Epithelial cell of esophagus (primary cell): ENCODE results near the gene SNX10.

Experiments
- DNase-seq: peaks from one replicate; pipeline ENCODE4 v3.0.0; 2010; ENCODE audit warnings: low read depth
- H3K4me3 ChIP-seq: 2 replicates; pipeline ENCODE4 v1.5.1; 2011; ENCODE audit warnings: mild to moderate bottlenecking, low read length, control low read depth
- TF ChIP-seq, protein P1 (sequence below): IDR thresholded peaks from 2 replicates; pipeline ENCODE4 v1.5.1; 2011; ENCODE audit warnings: low read depth, mild to moderate bottlenecking, low read length, control low read depth, inconsistent platforms; ENCODE audit not compliant: insufficient read depth; ENCODE audit errors: missing control alignments

Gene SNX10

DNA sequence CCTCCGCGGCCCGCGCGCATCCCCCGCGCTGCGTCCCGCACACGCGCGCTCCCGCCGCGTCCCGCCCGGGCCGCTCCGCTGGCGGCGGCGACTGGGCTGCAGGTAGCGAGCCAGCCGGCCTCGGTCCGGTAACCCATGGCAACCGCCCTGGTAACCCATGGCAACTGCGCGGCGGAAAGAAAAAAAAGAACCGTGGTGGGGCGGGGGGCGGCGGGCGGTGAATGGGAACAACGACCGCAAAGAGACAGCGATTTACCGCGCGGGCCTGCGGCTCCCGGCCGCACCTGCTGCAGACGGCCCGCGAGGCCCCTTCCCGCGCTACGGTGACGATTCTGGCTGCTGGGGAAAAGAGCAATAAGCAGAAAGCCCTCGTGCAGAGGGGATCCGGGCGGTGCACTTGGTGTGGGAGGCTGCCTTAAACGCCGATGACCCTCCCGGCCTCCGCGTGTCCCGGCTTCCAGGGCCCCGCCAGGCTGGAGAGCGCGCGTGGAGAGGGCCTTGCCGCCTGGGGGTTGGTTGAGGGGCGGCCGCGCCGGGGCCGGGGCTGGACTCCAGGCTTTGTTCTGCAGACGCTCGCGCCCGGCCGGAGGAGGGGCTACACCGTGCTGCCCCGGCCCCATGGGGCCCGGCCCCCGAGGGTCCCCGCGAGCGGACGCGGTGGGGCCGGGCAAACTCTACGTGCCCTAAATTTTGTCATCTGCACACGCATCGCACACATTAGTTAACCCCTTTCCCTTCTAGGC, 84.7 kb downstream of the SNX10 start:
- peak overlapping the region; percentile 21 for H3K4me3 ChIP-seq
- DNase-seq, result no peak

DNA sequence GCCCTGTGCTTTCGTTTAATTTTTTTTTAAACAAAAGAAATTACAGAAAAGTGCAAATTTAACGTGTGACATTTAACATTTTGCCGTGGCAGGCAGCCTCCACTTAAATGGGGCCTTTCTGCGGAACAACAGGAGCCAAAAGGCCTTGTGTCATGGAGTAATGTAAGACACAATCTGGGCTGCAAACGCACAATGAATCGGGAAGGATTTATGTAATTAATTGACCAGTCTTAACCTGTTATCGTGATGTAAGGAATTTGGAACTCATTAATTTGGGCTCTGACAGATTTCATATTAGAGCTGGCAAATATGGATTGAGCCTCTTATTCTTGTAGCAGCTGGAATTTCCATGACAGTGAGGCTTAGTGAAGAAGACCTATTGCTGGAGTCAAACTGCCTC, 86.4 kb downstream of the SNX10 start:
- no peak for DNase-seq
- TF ChIP-seq, protein P1, sequence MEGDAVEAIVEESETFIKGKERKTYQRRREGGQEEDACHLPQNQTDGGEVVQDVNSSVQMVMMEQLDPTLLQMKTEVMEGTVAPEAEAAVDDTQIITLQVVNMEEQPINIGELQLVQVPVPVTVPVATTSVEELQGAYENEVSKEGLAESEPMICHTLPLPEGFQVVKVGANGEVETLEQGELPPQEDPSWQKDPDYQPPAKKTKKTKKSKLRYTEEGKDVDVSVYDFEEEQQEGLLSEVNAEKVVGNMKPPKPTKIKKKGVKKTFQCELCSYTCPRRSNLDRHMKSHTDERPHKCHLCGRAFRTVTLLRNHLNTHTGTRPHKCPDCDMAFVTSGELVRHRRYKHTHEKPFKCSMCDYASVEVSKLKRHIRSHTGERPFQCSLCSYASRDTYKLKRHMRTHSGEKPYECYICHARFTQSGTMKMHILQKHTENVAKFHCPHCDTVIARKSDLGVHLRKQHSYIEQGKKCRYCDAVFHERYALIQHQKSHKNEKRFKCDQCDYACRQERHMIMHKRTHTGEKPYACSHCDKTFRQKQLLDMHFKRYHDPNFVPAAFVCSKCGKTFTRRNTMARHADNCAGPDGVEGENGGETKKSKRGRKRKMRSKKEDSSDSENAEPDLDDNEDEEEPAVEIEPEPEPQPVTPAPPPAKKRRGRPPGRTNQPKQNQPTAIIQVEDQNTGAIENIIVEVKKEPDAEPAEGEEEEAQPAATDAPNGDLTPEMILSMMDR, result no peak
- no peak overlapping the region for H3K4me3 ChIP-seq

More for the DNA sequence above, 84.7 kb downstream of the SNX10 start:
- TF ChIP-seq, protein P1, result no peak

DNA sequence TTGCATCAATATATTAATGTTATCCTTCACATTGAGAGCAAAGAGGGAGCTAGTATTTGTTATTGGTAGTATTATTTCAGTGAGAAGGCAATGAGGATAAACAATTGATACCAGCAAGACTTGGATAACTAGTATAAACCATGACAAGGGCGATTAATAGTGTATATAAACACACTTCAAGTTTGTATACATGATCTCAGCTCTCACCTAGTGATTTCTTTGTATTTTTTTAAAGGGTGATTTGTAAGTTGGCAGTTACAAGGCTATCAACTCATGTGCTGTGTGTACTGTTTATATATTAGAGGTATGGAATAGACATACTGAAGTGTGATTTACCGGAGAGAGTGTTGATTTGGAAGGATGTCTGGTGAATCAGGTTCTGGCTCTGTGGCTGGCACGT, 88.0 kb downstream of the SNX10 start:
- DNase-seq, result no peak
- H3K4me3 ChIP-seq, result no peak overlapping the region
- TF ChIP-seq, protein P1, result no peak

DNA sequence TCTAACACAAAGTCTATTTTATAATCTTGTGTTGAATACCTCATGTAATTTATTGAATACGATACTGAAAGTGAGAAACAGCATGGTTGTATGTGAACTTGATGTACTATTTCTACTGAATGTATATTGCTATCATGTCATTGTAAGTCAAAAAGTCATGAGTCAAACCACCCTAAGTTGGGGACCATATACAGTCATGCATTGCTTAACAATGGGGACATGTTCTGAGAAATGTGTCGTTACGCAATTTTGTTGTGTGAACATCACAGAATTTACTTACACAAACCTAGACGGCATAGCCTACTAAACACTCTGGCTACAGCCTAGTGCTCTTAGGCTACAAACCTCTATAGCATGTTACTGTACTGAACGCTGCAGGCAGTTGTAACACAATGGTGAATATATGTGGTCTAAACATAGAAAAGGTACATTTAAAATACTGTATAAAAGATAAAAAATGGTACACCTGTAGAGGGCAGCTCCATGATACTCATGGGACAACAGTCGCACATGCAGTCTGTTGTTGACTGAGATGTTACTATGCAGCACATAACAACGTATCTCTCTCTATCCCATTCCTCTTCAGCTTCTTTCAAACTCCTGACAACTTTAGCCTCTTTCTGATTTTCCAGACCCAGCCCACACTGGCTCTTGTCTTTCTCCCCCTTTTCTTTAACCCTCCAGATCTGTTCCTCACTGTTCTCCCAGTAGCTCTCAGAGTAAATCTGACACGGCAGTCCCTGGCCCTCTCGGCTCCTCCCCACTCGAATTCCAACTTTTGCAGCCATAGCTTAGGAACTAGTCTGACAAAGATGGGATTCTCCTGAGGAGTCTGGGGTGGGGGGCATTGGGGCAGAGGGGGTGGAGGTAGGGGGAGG, 90.1 kb downstream of the SNX10 start:
- DNase-seq, result no peak
- no peak overlapping the region for H3K4me3 ChIP-seq
- TF ChIP-seq, protein P1, result no peak

DNA sequence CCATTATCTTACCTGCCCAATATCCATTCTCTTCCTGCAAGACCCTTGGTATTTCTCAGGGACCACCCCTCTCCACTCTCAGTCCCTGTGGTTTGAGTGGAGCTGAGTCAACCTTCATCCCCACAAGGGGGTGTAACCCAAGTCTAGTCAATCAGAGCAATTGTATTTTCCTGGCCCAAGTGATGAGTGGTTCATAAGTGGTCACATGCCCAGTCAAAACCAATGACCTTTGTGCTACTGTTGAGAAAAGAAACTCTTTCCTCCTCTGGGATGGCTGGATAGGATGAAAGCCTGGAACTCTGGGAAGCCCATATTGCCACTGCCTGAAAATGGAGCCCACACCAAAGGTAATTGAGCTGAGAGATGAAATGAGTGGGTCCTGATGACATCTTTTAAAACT, 93.6 kb downstream of the SNX10 start:
- DNase-seq, result no peak
- H3K4me3 ChIP-seq, result no peak overlapping the region
- TF ChIP-seq, protein P1, result no peak

DNA sequence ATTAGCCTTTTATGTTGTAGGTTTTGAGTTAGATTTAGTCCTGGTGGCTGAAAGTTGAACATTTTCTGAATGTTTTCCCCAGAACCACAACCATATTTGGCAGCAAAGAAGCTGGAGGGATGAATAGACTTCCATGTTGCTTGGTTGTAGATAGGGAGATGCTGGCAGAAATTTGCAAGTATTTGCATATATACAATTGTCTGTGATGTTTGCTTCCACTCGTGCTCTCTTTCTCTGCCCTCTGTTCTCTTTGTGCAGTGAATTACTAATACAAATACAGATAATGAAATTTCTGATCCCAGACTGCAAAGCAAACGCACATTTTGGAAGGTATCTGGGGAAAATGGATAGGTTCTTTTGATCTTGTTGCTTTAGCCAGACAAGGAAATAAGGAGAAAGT, 96.1 kb downstream of the SNX10 start:
- TF ChIP-seq, protein P1, result no peak
- H3K4me3 ChIP-seq, result no peak overlapping the region
- DNase-seq, result no peak
